ENCODE data around the gene CENPU.

GRCh38 chr4:184648054-184648312 is 85.9 kb downstream of the CENPU start:
- no peak for TF ChIP-seq GATA1 (IDR thresholded peaks at IDR 0.05; ENCODE audit: low read depth, low read length)
- TF ChIP-seq POLR2A (IDR thresholded peaks at IDR 0.05; ENCODE audit: low read length), result no peak
